Stimulated activated CD4-positive, alpha-beta T cell treated with anti-CD3 and anti-CD28 coated beads, Interleukin-4, amount 100 ng/mL, for 4 hours (primary cell): ENCODE measurements around the gene ATXN1.
"Not testable (repeated sequence)": the region's sequence is repeated elsewhere in the genome, so short reads cannot be mapped to it uniquely, and the experiment has no call there.

Experiments used
- DNase-seq, 2 experiments: peaks; one replicate each; pipeline ENCODE4 v3.0.0-alpha.2; 2020

Gene ATXN1

DNA sequence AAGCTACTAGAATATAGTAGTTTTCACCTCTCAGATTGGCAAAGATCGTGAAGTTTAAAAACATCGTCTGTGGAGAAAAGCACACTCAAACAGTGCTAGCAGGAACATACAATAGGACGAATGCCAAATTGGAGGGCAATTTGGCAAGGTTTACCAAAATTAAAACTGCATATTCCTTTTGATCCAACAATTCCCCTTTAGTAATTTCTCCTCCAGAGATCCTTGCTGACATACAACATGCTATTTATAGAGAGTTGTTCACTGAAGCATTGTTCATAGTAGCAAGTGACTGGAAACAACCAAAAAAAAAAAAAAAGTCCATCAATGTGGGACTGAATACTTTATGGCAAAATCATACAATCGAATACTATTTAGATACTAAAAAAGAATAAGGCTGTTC, 202.2 kb downstream of the ATXN1 start:
- no peak for DNase-seq

DNA sequence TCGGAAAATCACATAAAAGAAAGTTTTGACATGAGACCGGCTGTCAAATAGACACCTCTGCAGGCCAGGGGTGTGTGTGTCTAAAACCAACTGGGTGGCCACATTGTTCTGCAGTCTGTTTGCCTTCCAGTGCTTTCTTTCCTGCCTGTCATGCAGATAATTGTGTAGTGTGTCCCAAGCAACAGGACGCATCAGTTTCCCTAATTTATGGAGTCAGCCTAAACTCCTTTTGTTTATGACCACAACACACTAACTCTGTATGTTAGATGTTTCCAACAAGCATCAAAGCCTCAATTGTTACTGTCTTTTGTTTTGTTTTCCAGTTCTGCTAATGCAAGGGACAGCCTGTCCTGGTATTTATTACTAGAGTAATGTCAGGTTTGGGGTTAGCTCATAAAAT, 205.7 kb downstream of the ATXN1 start:
- no peak for DNase-seq

DNA sequence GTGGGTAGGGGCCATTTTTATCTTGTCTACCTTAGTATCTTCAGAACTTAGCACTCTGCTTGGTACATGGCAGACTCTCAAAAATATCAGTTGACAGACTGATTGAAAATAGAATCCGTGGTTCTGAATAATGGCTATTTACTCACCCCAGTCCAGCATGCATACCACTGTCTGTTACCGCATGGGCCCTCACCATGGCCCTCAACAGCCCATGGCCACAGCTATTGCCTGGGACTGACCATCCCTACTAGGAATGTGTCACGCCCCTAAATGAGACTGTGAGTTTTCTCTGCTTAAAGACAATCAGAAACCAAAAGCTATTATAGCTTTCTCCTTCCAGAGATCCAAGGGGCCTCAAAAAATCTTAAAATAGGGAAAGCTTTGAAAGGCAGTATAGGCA, 207.7 kb downstream of the ATXN1 start:
- DNase-seq: no peak

DNA sequence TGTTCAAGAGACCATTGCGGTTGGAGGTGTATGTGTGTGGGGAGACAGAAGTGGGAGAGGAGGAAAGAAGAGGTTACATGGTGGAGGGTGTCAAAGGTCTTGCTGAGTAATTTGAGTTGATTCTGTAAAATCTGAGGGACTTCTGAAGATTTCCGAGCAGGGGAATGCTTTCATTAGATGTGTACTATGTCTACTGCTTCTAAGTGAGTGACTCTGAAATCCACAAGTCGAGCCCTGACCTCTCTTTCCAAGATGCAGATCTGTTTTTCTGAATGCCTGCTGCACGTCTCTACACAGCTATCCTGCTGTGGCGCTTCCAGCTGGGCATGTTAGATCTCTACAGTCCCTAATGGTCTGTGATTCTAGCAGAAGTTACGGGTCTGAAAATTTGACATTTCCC, 209.8 kb downstream of the ATXN1 start:
- DNase-seq: no peak

GRCh38 chr6:16548121-16548520, 213.1 kb downstream of the ATXN1 start:
- DNase-seq: peak in 1 of 2 experiments; percentile 5

DNA sequence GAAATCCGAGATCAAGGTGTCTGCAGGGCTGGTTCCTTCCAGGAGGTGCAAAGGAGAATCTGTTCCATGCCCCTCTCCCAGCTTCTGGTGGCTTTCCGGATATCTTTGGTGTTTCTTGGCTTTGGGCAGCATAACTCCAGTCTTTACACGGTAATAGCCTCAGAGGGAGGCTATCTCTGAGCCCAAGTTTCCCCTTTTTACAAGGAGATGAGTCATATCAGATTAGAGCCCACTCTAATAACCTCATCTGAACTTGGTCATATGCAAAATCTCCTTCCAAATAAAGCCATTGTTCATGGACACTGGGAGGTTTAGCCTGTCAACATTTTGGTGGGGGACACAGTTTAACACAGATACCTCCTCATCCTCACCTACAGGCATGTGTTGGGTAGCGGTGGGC, 213.7 kb downstream of the ATXN1 start:
- no peak for DNase-seq

DNA sequence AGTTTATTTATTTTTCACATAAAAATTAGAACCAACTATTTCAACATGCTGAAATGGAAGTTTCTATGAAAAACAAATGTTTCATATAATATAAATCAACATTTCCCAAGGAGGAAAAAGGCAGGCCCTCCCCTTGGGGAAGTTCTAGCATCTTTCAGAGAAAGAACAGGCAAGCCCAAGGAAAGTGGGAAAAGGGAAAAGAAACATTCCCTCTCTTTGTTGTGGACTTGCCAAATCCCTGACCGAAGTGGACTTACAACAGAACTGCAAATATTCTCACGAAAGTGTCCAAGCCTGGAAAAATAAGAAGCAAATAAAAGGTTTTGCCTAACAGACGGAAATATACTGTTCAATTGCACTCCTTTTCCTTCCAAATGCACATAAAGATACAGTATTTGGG, 214.4 kb downstream of the ATXN1 start:
- no peak for DNase-seq

- DNase-seq: no peak
These were observed 215.9 kb downstream of the ATXN1 start for GRCh38 chr6:16545382-16545781.

DNA sequence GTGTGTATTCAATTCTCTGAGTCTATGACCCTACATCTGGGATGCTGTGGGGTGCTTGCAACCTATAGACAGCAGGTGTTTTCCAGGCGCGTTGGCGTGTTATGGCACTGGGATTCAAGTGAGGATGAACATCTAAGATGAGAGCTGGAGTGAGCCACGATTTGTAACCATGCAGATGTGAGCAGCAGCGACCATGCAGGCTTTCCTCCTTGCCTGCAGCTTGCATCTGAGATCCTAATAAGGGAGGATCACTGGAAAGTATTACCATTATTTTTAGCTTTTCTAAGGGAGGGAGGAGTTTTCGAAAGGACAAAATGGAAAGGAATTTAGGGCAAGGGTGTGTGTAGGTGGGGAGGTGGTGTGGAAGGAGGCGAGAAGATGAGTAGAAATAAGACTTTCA, 216.7 kb downstream of the ATXN1 start:
- no peak for DNase-seq

GRCh38 chr6:16544006-16544405, 217.3 kb downstream of the ATXN1 start:
- DNase-seq: no peak

DNA sequence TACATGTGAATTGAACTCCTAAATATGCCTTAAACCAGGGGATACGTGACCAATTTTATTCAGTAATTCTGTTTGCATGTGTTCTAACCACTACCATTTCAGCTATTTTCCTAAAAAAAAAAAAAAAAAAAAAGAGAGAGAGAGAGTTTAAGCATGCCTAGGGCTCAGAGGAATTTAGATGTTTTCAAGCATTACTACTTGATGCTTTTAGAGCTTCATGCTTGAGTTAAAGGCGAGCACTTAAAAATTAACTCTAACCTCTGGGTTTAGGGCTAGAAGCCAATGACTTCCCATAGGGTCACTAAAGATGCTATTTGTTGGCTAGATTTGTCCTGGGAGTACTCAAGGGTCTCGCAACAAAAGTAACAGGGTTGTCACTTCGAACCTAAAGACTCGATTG, 217.7 kb downstream of the ATXN1 start:
- no peak for DNase-seq

- DNase-seq: no peak
These were observed 219.2 kb downstream of the ATXN1 start for GRCh38 chr6:16542070-16542469.

DNA sequence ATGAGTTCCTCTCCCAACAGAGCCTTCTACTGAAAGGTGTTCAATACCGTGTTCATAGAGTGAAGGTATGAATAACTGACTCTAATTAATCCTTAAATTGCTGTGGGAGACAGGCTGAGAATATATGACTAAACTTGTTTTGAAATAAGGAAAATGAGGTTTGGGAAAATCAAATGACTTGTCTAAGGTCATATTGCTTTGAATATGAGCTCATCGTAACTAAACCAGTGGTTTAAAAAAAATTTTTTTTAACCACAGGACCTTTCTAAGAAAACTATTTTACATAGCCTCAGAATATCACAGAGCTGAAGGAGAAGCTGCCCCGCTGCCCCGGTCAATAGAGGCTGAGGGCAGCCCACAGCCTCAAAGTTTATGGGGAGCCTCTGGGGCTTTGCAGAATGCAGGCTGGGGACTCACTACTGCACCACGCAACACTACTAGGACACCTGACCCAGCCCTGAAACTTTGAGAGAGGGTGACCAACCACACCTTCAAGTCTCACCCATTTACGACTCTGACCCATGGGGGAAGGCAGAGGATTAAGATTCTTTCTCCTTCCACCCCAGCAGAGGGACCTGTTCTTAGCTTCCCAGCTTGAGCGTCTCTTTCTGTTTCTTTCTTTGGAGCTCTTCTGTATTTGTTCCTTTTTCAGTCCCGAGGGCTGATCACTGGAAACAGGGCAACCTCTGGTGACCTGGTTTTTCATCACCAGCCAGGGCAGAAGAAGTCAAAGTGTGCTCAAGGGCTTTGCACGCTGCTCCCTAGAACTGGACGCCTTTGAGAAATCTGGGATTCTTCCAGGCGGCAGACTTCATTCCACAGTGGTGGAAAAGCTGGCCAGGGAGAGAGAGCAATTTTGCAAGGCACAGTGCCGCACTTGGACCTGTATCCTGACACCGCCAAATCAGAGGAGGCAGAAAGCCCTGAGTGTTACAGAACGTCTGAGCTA, 220.2 kb downstream of the ATXN1 start:
- no peak for DNase-seq

- DNase-seq: not testable (repeated sequence)
These were observed 220.9 kb downstream of the ATXN1 start for GRCh38 chr6:16540383-16540782.

DNA sequence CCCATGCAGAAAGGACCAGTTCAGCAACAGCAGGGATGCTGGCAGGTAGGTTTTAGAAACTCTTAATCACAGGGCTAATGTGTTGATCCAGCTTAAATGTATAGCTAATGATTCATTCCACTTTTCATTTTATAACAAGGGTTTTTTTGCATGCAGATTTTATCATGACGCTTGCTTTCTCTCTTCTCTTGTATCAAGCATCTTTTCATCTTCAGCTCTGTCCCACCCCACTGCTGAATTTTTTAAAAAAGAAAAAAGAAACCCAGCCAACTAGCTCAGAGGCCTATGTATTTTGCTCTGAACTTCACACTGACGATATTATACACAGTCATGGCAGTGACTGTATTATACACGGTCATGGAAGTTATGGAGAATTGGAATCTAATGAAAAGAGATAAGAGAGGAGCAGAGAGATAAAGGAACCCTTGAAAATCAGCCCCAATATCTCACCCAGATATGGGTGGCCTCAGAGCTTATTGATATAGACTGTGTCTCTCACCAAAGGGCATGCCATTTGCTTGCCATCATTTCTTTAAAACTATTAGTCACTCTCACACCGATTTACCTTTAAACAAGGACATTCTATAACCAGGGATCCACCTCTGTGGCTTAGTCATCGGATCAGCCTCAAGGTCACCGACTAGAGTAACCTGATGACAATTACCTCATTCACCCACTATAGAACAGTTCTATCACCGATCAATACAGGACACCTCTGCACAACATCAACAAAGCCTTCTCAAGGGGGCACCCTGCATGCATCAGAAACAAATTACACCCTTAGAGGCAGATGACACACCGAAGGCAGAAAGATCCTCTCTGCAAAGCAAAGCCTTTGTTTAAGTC, 222.0 kb downstream of the ATXN1 start:
- no peak for DNase-seq

DNA sequence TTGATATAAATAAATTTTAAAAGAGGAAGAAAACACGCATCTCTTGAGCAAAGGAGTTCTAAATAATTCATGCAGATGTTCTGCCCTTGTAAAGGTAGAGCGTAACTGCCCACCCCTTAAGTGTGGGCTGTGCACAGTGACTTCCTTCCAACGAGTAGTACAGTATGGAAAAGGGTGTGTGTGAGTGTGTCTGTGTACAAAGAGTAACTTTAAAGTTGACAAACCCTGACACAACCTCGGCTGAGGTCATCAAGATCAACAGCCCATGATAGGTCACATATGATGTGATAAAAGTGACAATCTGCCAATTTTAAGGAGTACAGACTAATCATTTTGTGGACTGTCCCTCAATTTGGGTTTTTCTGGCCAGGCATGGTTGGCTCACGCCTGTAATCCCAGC, 225.7 kb downstream of the ATXN1 start:
- DNase-seq: no peak

GRCh38 chr6:16533721-16534136, 227.5 kb downstream of the ATXN1 start:
- no peak for DNase-seq

- DNase-seq: no peak
These were observed 228.1 kb downstream of the ATXN1 start for GRCh38 chr6:16533210-16533609.

DNA sequence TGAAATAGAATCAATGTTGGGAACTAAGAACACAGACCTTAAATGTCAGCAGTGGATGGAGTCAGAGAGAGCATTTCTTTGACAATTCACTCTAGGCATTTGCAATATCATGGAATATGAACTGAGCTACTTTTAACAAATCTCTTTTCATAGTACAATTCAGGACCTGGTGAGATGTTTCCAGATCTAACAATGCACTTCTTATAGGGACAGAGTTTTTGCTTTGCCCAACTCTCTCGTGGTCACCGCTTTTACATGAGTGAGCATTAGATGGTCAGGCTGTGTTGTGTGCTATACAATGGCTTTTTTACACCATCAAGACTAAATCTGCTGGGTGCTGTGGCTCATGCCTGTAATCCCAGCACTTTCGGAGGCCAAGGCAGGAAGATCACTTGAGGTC, 233.6 kb downstream of the ATXN1 start:
- no peak for DNase-seq

DNA sequence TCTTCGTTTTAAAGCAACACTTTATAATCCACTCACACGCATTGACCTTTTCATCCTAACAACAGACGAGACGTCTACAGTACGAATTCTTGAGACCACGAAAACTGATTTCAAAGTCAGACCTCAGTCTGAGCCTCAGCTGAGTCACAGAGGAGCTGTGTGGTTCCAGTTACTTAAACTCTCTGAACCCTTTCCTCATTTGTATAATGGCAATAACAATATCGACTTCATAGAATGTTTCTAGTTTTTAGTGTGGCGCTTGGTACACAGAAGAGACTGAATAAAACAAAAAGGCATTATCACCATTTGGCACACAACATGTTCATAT, 236.9 kb downstream of the ATXN1 start:
- no peak for DNase-seq

DNA sequence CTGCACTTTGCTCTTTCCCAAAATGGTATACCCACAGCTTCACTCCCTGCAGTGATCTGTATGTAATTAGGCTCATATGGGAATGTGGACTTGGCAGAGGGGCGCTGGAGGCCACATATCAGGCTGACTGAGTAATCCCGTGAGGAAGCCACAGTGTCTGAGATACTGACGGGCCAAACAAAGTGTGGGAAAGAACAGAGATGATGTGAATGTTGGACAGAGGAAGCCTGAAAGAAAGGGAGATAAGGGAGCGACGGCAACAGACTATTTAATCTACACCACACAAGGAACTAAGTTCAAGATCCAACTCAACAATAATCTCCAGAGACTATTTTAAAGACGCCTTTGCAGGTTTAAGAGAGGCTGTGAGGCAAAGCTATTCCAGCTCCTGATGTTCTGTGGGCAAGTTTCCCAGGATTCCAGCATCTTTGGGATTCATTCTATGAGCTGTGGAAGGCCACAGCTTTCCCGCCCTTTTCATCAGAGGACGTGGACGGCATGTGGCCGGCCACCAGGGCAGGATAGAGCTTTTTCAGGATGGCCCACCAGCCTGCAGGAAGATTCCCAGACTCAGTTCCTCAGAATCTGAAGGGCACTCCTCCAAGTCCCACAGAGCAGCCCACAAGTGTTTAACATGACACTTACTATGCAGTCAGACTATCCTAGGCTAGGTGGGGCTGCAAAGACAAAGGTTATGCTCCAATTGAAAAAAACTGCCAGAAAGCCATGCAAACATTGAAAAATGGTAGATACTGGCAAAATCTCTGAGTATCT, 237.5 kb downstream of the ATXN1 start:
- no peak for DNase-seq

DNA sequence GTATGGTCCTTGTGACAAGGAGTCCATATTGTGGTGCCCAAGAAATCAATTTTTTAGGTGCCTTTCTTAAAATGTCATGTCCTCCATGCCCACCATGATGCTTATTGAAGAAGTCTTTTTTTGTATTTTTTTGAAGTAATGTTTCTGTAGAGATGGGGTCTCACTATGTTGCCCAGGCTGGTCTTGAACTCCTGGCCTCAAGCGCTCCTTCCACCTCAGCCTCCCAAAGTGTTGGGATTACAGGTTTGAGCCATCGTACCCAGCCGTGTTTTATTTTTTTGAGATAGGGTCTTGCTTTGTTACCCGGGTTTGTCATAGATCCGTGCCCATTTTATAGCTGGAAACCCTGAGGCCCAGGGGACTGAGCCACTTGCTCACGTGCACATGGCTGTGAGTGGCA, 238.3 kb downstream of the ATXN1 start:
- no peak for DNase-seq

DNA sequence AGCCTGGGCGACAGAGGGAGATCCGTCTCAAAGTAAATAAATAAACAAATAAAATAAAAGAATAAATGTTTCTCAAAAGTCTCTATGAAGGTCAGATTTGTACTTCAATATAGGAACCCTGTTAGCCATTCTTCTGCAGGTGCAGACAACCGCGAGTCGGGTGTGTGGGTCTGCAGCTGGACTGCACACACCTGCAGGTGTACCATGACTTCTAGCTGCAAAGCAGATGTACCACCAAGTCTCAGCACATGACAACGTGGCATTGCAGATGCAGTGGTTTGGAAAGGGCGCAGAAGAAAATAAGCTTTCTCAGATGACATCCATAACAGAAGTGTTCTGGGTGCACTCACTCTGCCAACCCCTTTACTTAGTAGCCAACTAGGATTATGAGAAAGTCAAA, 239.7 kb downstream of the ATXN1 start:
- DNase-seq: no peak
